Measurements from ENCODE around the gene BRSK2. TPM values are rescaled to one million over a fixed set of nuclear protein-coding genes. Genes with fewer than 3 reads are reported as not detected.
A peak's percentile ranks its signal among the peaks of the same experiment; 100 is the strongest.
"Not testable (repeated sequence)": the region's sequence is repeated elsewhere in the genome, so short reads cannot be mapped to it uniquely, and the experiment has no call there.

Gene BRSK2
- total RNA-seq, 6 donors from 2014 or later = 0.11 to 0.54 (median 0.25) TPM; not detected in 2

- DNase-seq = peak in 1 of 2 donors; percentile 69
- ATAC-seq (ENCODE audit: low FRiP score in 2 of 2) = no peak
- H3K27ac ChIP-seq = no peak overlapping the region
These were observed 117.8 kb downstream of the BRSK2 start for GRCh38 chr11:1507381-1508140.

DNA sequence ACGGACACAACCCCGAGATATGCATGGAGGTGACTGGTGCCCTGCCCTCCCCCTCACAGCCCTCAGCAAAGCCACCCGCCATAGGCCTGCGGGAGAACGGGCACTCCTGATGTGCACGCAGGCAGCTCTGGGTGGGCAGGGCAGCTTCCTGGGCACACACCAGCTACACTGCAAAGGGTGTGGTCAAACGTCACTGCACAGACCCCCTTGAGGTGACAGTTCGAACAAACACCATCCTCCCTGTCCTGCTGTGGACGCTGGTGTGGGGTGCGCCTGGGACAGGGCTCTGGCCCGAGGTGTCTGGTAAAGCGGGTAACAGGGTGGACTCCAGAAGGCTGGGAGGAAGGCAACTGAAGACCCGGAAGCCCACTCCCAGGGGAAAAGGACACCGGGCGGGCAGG lies 118.8 kb downstream of the BRSK2 start:
- DNase-seq (peak in 1 of 2 donors; percentile 61), ATAC-seq (ENCODE audit: low FRiP score in 2 of 2) (peak in 1 of 2 donors; percentile 13)
- no peak overlapping the region for H3K27ac ChIP-seq
- 59 to 66% methylated on average over 7 to 8 of the region's 15 CpGs for WGBS, 2 donors
- peaks cover 45 to 72% (median 54%) of the 10 kb centered on the region in 4 donors for H3K4me1 ChIP-seq
- no peak for TF ChIP-seq EP300 (IDR thresholded peaks at IDR 0.05)
- TF ChIP-seq, protein P1, sequence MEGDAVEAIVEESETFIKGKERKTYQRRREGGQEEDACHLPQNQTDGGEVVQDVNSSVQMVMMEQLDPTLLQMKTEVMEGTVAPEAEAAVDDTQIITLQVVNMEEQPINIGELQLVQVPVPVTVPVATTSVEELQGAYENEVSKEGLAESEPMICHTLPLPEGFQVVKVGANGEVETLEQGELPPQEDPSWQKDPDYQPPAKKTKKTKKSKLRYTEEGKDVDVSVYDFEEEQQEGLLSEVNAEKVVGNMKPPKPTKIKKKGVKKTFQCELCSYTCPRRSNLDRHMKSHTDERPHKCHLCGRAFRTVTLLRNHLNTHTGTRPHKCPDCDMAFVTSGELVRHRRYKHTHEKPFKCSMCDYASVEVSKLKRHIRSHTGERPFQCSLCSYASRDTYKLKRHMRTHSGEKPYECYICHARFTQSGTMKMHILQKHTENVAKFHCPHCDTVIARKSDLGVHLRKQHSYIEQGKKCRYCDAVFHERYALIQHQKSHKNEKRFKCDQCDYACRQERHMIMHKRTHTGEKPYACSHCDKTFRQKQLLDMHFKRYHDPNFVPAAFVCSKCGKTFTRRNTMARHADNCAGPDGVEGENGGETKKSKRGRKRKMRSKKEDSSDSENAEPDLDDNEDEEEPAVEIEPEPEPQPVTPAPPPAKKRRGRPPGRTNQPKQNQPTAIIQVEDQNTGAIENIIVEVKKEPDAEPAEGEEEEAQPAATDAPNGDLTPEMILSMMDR (IDR thresholded peaks at IDR 0.05) = no peak
- TF ChIP-seq POLR2AphosphoS5 (IDR thresholded peaks at IDR 0.05) = no peak
- no peak for TF ChIP-seq POLR2A (IDR thresholded peaks at IDR 0.05)
- no peak overlapping the region for H3K4me3 ChIP-seq
- no peaks in the 10 kb centered on the region for H3K27me3 ChIP-seq
- H3K36me3 ChIP-seq = no peaks in the 10 kb centered on the region
- H3K9me3 ChIP-seq = no peaks in the 10 kb centered on the region

More at GRCh38 chr11:1507381-1508140, 117.8 kb downstream of the BRSK2 start:
- Histone ChIP-seq H3K4me1 (peaks cover 53 to 76% (median 61%) of the 10 kb centered on the region in 4 donors), H3K36me3 (no peaks in the 10 kb centered on the region), H3K9me3 (no peaks in the 10 kb centered on the region), H3K4me3 (no peak overlapping the region), H3K27me3 (no peaks in the 10 kb centered on the region)
- TF ChIP-seq EP300 (IDR thresholded peaks at IDR 0.05) (no peak), POLR2A (IDR thresholded peaks at IDR 0.05) (no peak), POLR2AphosphoS5 (IDR thresholded peaks at IDR 0.05) (no peak)
- TF ChIP-seq, protein P1 (IDR thresholded peaks at IDR 0.05) = no peak
- WGBS, 2 donors = 59 to 69% methylated on average over 18 to 21 of the region's 21 CpGs

DNA sequence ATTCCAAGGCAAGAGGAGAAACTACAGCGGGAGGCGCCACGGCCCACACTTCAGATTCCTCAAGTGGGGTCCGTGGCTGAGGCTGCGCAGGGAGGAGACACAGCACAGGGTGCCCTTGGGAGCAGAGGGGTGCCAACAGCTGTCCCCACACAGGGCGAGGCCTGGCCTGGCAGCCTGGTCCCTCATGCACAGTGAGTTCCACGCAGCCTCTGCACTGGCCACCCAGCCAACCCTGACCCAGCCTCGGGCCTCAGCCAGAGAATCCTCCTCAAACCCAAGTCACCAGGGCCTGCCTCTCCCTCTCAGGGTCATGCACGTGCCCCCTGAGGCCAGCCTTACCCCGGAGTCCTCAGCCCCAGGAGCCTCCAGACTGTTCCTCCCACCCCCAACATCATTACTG lies 119.3 kb downstream of the BRSK2 start:
- 66 to 73% methylated on average over 8 to 10 of the region's 10 CpGs for WGBS, 2 donors
- no peak overlapping the region for H3K4me3 ChIP-seq
- no peaks in the 10 kb centered on the region for H3K36me3 ChIP-seq
- no peak overlapping the region for H3K27ac ChIP-seq
- ATAC-seq (ENCODE audit: low FRiP score in 2 of 2) (peak in 1 of 2 donors; percentile 66), DNase-seq (no peak)
- TF ChIP-seq, protein P1 (IDR thresholded peaks at IDR 0.05) = no peak
- TF ChIP-seq EP300 (IDR thresholded peaks at IDR 0.05) (no peak), POLR2A (IDR thresholded peaks at IDR 0.05) (no peak), POLR2AphosphoS5 (IDR thresholded peaks at IDR 0.05) (no peak)
- H3K27me3 ChIP-seq = no peaks in the 10 kb centered on the region
- peaks cover 40 to 72% (median 54%) of the 10 kb centered on the region in 4 donors for H3K4me1 ChIP-seq
- no peaks in the 10 kb centered on the region for H3K9me3 ChIP-seq

GRCh38 chr11:1509626-1510255 lies 120.0 kb downstream of the BRSK2 start:
- DNase-seq = peak in 1 of 2 donors; percentile 49

GRCh38 chr11:1510351-1510750 lies 120.6 kb downstream of the BRSK2 start:
- peaks cover 41 to 72% (median 59%) of the 10 kb centered on the region in 4 donors for H3K4me1 ChIP-seq
- not testable (repeated sequence) for H3K4me3 ChIP-seq; DNase-seq; H3K9me3 ChIP-seq; ATAC-seq (ENCODE audit: low FRiP score in 2 of 2); H3K36me3 ChIP-seq; H3K27me3 ChIP-seq; H3K27ac ChIP-seq
- WGBS, 2 donors = 80 to 99% methylated on average over 4 to 7 of the region's 18 CpGs

More at GRCh38 chr11:1509626-1510255, 120.0 kb downstream of the BRSK2 start:
- ATAC-seq (ENCODE audit: low FRiP score in 2 of 2) = no peak
- WGBS, 2 donors = 83 to 84% methylated on average over 8 to 14 of the region's 20 CpGs
- TF ChIP-seq POLR2AphosphoS5 (IDR thresholded peaks at IDR 0.05) (no peak), EP300 (IDR thresholded peaks at IDR 0.05) (no peak), POLR2A (IDR thresholded peaks at IDR 0.05) (no peak)
- TF ChIP-seq, protein P1 (IDR thresholded peaks at IDR 0.05) = no peak
- H3K9me3 ChIP-seq = no peaks in the 10 kb centered on the region
- H3K4me1 ChIP-seq = peaks cover 37 to 72% (median 54%) of the 10 kb centered on the region in 4 donors
- no peaks in the 10 kb centered on the region for H3K36me3 ChIP-seq
- H3K4me3 ChIP-seq = no peak overlapping the region
- H3K27me3 ChIP-seq = no peaks in the 10 kb centered on the region
- no peak overlapping the region for H3K27ac ChIP-seq

Measured in upper lobe of left lung (tissue), 6 donors.